Neural crest cell (in vitro differentiated cells): ENCODE results near the gene RASGRP3. TPM values are rescaled to one million over a fixed set of nuclear protein-coding genes. Genes with fewer than 3 reads are reported as not detected.

Experiments used
- DNase-seq: peaks from one replicate; pipeline ENCODE4 v3.0.0; 2021; ENCODE audit warnings: low read depth, mixed read lengths, low spot score
- H3K27ac Mint-ChIP-seq: one replicate; pipeline ENCODE4 v1.8.0; 2021; ENCODE audit warnings: mild to moderate bottlenecking, mixed read lengths; ENCODE audit not compliant: unreplicated experiment
- H3K27me3 Mint-ChIP-seq: 2 replicates; pipeline ENCODE4 v1.8.0; 2021; ENCODE audit warnings: low read depth, mild to moderate bottlenecking, mixed read lengths
- H3K36me3 Mint-ChIP-seq: 2 replicates; pipeline ENCODE4 v1.8.0; 2021; ENCODE audit warnings: low read depth, mild to moderate bottlenecking, mixed read lengths
- H3K4me1 Mint-ChIP-seq: 2 replicates; pipeline ENCODE4 v1.8.0; 2021; ENCODE audit warnings: mixed read lengths
- H3K4me3 Mint-ChIP-seq: one replicate; pipeline ENCODE4 v1.8.0; 2021; ENCODE audit warnings: mild to moderate bottlenecking, mixed read lengths
- H3K9me3 Mint-ChIP-seq: 2 replicates; pipeline ENCODE4 v1.8.0; 2021; ENCODE audit warnings: mixed read lengths
- total RNA-seq: library from RNA; stranded (reverse); gene quantifications from 2 replicates; pipeline ENCODE4 v1.2.1, GENCODE V29; 2021
- TF ChIP-seq, protein P1 (sequence below): fragments of 200-600 bp; sonication (generic); conservative IDR thresholded peaks from 2 replicates; pipeline ENCODE4 v1.5.0; 2021; ENCODE audit warnings: antibody characterized with exemption, mild to moderate bottlenecking

RASGRP3 gene
- total RNA-seq, 1 donor from 2014 or later, result 0.07 TPM

DNA sequence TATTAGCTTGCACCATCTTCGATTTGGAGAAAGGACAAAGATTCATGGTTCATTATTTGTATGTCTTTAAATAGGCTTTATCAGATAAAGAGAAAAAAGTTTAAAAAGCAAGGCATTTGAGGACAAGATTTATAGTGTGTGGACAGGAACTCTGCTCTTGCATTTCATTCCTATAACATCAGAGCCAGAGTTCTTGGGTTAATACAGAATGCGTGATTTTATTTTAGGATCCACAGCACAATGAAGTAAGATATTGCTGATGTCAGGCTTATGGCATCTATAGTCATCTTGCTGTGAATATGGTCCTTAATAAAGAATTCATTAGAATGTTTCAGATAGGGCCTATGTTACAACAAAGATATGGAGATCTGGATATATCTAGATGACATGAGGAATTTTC, 19.7 kb downstream of the RASGRP3 start:
- Mint-ChIP-seq H3K36me3 (no peaks in the 10 kb centered on the region), H3K4me1 (peaks cover 8% of the 10 kb centered on the region), H3K27ac (no peak overlapping the region), H3K27me3 (no peaks in the 10 kb centered on the region), H3K9me3 (peaks cover 6% of the 10 kb centered on the region), H3K4me3 (no peak overlapping the region)
- DNase-seq, result no peak
- TF ChIP-seq, protein P1, sequence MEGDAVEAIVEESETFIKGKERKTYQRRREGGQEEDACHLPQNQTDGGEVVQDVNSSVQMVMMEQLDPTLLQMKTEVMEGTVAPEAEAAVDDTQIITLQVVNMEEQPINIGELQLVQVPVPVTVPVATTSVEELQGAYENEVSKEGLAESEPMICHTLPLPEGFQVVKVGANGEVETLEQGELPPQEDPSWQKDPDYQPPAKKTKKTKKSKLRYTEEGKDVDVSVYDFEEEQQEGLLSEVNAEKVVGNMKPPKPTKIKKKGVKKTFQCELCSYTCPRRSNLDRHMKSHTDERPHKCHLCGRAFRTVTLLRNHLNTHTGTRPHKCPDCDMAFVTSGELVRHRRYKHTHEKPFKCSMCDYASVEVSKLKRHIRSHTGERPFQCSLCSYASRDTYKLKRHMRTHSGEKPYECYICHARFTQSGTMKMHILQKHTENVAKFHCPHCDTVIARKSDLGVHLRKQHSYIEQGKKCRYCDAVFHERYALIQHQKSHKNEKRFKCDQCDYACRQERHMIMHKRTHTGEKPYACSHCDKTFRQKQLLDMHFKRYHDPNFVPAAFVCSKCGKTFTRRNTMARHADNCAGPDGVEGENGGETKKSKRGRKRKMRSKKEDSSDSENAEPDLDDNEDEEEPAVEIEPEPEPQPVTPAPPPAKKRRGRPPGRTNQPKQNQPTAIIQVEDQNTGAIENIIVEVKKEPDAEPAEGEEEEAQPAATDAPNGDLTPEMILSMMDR, result no peak

DNA sequence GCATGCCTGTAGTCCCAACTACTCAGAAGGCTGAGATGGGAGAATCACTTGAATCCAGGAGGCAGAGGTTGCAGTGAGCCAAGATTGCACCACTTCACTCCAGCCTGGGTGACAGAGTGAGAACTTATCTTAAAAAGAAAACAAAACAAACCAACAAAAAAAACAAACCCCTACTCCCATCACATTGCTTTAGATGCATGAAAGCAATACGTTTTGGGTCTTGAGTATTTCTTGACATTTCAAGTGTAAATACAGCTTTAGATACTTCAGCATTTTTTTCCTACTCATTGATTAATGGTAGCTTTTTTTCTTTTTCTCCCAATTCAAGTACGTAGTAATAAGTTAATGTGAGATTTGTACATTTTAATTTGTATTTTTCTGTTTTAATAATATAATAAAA, 20.3 kb downstream of the RASGRP3 start:
- Mint-ChIP-seq H3K4me1 (peaks cover 8% of the 10 kb centered on the region), H3K4me3 (no peak overlapping the region), H3K27ac (no peak overlapping the region), H3K9me3 (peaks cover 6% of the 10 kb centered on the region), H3K27me3 (no peaks in the 10 kb centered on the region), H3K36me3 (no peaks in the 10 kb centered on the region)
- TF ChIP-seq, protein P1, result no peak
- DNase-seq, result no peak

DNA sequence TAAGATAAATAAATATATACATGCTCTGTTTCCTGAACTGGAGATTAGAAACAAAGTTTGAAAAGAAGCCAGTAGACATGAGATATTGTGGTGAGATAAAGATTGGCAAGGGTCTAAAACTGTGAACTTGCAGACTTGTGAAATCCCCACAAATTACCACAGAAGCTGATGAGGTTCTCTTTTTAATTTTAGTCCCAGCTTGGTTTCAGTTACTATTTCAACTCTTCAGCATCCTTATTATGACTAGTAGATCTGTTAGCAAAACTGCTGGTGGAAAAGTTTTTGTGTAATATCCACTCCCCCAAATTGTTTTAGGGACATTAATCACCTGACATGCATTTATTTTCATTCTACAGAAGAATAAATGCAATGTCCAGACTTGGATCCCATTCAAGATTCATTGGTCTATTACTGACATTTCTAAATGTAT, 20.8 kb downstream of the RASGRP3 start:
- H3K27ac Mint-ChIP-seq, result no peak overlapping the region
- H3K27me3 Mint-ChIP-seq, result no peaks in the 10 kb centered on the region
- H3K4me1 Mint-ChIP-seq, result peaks cover 8% of the 10 kb centered on the region
- TF ChIP-seq, protein P1, result no peak
- H3K9me3 Mint-ChIP-seq, result peaks cover 6% of the 10 kb centered on the region
- H3K4me3 Mint-ChIP-seq, result no peak overlapping the region
- no peaks in the 10 kb centered on the region for H3K36me3 Mint-ChIP-seq
- no peak for DNase-seq

DNA sequence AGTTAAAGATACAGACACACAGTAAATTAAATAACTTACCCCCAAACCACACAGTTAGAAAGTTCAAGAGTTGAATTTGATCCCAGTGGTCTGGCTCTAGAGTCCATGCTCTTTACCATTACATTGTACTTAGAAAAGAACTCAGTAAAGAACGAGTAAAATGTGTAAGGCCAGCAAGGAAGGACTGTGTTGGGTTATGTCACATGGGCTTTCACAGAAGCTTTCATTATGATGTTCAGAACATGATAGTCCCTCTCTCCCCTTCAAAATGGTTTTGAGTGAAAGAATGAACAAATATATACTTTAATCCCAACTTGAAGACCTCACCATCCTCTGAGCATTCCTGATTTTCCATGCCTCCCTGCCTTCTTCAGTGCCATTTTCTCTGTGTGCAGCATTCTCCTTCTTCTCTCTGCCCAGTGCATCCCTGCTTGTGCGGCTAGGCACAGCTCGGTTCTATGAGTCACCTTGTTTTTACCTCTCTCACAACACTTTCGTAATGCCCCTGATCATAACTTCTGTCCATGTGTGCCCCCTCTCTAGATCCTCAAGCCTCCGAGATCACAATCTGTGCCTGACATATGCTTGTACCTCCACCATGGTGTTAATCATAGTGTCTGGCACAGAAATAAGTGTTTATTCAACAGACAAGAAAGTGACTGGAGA, 22.0 kb downstream of the RASGRP3 start:
- Mint-ChIP-seq H3K4me1 (peaks cover 8% of the 10 kb centered on the region), H3K36me3 (no peaks in the 10 kb centered on the region), H3K27me3 (no peaks in the 10 kb centered on the region), H3K4me3 (no peak overlapping the region), H3K9me3 (peaks cover 6% of the 10 kb centered on the region), H3K27ac (no peak overlapping the region)
- no peak for DNase-seq
- TF ChIP-seq, protein P1, result no peak

DNA sequence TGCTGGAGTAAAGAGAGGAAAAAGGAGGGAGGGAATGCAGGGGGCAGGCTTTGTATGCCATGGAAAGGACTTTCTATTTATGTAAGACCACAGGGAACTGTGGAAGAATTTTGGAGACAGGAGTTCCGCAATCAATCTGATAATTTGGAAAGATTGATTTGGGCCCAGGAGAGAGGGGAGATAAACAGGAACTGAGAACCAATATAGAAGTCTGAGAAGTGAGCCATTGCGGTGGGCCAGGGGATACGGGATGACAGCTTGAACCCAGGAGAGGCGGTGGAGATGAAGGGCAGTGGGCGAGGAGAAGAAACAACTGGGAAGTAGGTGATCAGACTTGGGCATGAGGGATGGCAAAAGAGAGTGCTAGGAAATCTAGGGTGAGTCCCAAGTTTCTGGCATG, 23.7 kb downstream of the RASGRP3 start:
- Mint-ChIP-seq H3K36me3 (no peaks in the 10 kb centered on the region), H3K9me3 (peaks cover 4% of the 10 kb centered on the region), H3K4me1 (peaks cover 12% of the 10 kb centered on the region), H3K27ac (no peak overlapping the region), H3K4me3 (no peak overlapping the region), H3K27me3 (no peaks in the 10 kb centered on the region)
- no peak for DNase-seq
- TF ChIP-seq, protein P1, result no peak
